Activated gamma-delta T cell (primary cell): ENCODE results near the gene LLGL1.
A peak's percentile ranks its signal among the peaks of the same experiment; 100 is the strongest.

Experiments used
- DNase-seq: peaks from one replicate; lab custom pipeline; 2025; lab: John Stamatoyannopoulos, UW

LLGL1 gene

GRCh38 chr17:18253187-18253884, 27.9 kb downstream of the LLGL1 start:
- DNase-seq, result no peak

- no peak for DNase-seq
Observed at GRCh38 chr17:18253947-18254821, 28.7 kb downstream of the LLGL1 start.

GRCh38 chr17:18254888-18255649, 29.6 kb downstream of the LLGL1 start:
- no peak for DNase-seq

GRCh38 chr17:18256351-18256750, 30.9 kb downstream of the LLGL1 start:
- DNase-seq, result no peak

DNA sequence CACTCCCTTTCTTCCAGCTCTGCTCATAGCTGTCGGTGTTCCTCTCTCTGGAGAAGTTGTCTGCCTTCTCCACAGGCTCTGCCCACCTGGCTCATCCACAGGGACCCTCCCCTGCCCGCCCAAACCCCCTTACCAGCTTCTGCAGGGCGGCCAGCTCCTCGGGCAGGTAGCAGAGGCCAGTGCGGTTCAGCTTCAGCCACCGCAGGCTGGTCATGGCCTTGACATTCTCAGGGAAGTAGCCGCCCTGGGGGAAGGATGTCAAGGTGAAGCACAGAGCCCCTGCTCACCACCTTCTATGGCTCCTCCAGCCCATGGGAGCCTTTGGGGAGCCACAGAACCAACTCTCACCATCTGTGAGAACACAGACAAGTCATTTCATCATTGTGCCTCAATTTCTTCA, 31.3 kb downstream of the LLGL1 start:
- DNase-seq, result no peak

- no peak for DNase-seq
Observed at GRCh38 chr17:18257268-18257981, 32.0 kb downstream of the LLGL1 start.

GRCh38 chr17:18257982-18258355, 32.5 kb downstream of the LLGL1 start:
- peak; percentile 33 for DNase-seq

DNA sequence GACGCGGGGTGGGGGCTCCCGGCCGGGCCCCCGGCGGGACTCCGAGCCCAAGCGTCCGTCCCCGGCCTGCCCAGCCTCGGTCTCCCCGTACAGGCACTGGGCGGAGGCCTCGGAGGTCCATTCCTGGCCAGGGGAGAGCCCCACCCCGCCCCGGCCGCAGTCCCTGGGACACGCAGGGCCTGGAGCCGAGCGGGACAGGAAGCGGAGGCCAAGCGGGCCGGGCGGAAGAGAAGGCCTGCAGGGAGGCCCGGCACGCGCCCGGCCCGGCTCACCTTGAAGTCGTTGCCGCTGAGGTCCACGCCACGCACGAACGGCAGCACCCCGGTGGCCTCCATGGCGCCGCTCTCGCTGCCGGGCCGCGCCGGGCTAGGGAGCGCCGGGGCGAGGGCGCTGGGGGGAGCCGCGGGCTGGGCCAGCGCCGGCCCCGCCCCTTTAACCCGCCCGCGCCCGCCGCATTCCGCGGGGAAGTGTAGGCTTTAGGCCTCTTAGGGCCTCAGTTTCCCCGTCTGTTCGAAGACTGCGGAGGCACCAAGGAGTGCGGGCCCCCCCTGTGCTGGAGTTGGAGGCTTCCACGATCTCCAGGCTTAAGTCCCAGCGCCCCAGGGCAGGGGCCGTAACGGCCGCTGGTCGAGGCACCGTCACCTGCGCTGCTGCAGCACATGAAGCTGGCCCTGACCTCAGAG, 33.1 kb downstream of the LLGL1 start, which contains the start of gene FLII:
Gene FLII, minus strand, starts transcription at position 383 of the 683 bp plus-strand sequence. Its CDS starts 48 bp downstream, at position 335.
- peak; percentile 43 for DNase-seq

GRCh38 chr17:18259621-18260331, 34.3 kb downstream of the LLGL1 start:
- no peak for DNase-seq

GRCh38 chr17:18260332-18261145, 35.1 kb downstream of the LLGL1 start, which contains the start of gene MIEF2:
TSS of gene MIEF2 (plus strand) at chr17:18260662. CDS start at chr17:18262721, 2,059 bp downstream.
- peak; percentile 78 for DNase-seq

DNA sequence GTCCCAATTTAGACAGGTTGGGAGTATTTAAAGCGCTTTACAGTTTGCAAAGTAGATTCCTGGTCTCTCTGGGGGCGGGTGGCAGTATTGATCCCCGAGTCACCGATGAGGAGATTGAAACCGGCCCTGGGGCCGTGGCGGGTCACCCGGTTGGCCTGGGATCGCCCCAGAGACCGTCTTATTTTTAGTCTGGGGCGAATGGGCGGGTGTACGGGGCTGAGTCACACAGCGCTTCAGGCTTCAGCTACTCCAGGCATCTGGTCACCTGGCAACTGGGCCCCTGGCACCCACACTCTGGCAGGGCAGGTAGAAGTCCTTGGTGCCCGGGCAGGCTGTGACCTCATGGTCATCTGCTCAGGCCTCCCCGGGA, 35.7 kb downstream of the LLGL1 start:
- no peak for DNase-seq

DNA sequence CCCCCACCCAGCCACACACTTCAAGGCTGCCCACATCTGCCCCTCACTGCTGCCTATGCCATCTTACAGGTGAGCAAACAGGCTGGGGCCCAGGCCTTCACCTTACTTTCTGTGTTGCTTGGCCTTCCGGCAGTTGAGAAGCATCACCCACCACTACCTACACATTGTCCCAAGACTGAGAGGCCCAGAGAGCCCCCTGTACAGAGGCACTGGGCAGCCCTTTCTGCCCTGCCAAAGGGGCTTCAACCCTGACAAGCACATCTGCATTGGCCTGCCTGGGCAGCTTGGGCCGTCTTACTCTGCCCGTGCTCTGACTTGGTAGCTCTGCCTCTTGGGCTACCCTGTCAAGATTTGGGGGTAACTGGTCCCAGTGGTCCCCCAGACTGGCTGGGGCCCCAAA, 36.2 kb downstream of the LLGL1 start:
- no peak for DNase-seq

DNA sequence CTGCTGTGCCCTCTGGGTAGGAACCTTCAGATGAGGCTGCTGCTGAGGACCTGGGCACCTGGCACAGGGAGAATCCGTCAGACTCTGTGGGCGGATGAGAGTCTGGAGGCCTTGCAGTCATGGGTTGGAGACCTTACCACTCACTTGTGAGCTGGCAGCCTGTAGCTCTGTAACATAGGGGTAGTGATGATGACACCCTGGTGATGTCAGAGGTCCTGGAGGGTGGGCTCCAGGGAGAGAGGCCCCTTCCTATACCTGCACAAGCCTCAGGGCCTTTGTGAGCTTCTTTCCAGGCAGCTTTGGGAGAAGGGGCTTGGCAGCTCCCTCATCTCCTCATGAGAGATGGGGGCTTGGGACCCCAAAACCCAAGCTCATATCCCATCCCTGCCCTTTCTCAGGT, 36.7 kb downstream of the LLGL1 start:
- DNase-seq, result no peak

DNA sequence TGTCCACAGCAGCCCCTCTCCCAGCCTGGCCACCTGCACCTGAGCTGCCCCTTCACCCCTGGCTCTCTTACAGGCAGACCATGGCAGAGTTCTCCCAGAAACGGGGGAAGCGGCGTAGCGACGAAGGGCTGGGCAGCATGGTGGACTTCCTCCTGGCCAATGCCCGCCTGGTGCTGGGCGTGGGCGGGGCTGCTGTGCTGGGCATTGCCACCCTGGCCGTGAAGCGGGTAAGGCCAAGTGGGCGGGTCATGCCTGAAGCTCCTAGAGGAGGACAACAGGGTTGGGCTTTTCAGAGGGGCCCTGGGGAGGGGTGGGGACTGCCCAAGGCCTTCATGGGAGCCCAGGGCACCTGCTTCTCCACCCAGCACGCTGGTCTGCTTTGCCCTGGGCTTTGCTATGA, 37.2 kb downstream of the LLGL1 start:
- DNase-seq, result no peak

GRCh38 chr17:18263885-18264682, 38.6 kb downstream of the LLGL1 start:
- DNase-seq, result no peak

- DNase-seq, result no peak
Observed at GRCh38 chr17:18267366-18267765, 41.9 kb downstream of the LLGL1 start.

DNA sequence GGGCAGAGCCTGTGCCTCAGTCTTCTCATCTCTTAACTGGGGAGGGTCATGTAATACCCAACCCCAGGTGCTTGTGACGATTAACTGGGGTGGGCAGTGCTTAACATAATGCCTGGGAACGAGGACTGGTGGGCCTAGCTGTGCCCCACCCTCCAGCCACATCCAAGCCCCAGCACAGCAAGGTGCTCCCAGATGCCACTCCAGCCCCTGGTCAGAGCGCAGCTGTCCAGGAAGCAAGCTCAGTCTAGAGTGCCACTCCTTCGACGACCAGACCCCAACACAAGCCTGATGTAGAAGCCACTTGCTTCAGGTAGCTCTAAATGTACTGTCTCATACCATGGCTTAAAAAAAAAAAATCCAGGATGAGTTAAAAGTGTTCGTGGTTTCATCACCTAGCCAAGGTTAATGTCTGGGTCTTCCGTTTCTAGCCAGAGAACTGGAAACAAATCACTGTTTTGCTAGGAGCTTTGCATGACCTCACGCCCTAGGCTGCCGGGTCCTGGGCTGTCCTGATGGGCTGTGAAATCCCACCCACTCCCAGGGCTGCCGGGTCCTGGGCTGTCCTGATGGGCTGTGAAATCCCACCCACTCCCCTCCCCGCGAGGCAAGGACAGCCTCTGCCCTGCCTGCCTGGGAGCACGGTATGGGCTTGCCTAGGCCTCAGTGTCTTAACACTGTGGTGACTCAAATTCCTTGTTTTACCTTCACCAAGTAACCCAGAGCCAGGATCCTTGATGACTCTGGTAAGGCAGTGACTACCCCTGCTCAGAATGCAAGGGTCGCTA, 42.7 kb downstream of the LLGL1 start:
- no peak for DNase-seq
